Panc1 (cell line): ENCODE data around the gene CHRND. TPM values are rescaled to one million over a fixed set of nuclear protein-coding genes. Genes with fewer than 3 reads are reported as not detected.

ENCODE experiments used
- ATAC-seq: fragments of 200-7000 bp; cut with Tn5 transposase; 2 replicates; pipeline ENCODE4 v1.9.1; 2020; ENCODE audit warnings: mild to moderate bottlenecking, moderate library complexity
- BruUV-seq: library from RNA; stranded (reverse); fragments of 400-500 nt; replicated peaks from 2 replicates; lab custom pipeline; 2021; lab: Mats Ljungman, UMichigan
- CTCF ChIA-PET: fragments of 300-600 bp; sonication (Branson Sonifier 250); formaldehyde crosslinking; loops from one replicate; lab custom pipeline; 2022; ENCODE audit warnings: antibody characterized with exemption; lab: Charles Lee
- POLR2A ChIA-PET: fragments of 300-600 bp; sonication (Branson Sonifier 250); formaldehyde crosslinking; loops from one replicate; lab custom pipeline; 2022; ENCODE audit warnings: antibody characterized with exemption; lab: Charles Lee
- DNase-seq: peaks from one replicate; pipeline ENCODE4 v3.0.0-alpha.2; 2010; ENCODE audit warnings: low read depth, low spot score
- H3K27ac ChIP-seq: 2 replicates; pipeline ENCODE4 v1.5.1; 2011; ENCODE audit warnings: mild to moderate bottlenecking, low read length, inconsistent platforms
- H3K27me3 ChIP-seq: fragments of 200-500 bp; sonication (Bioruptor generic); 2 replicates; pipeline ENCODE4 v1.6.0; 2014; ENCODE audit warnings: low read length, inconsistent platforms; ENCODE audit not compliant: control insufficient read depth, insufficient read depth
- H3K36me3 ChIP-seq: fragments of 200-500 bp; sonication (Bioruptor generic); 2 replicates; pipeline ENCODE4 v1.5.1; 2014; ENCODE audit warnings: inconsistent platforms, mild to moderate bottlenecking, low read length, moderate library complexity; ENCODE audit not compliant: control insufficient read depth, insufficient read depth
- H3K4me1 ChIP-seq: 2 replicates; pipeline ENCODE4 v1.5.1; 2011; ENCODE audit warnings: inconsistent platforms, mild to moderate bottlenecking, low read length, moderate library complexity; ENCODE audit not compliant: control insufficient read depth, insufficient read depth
- H3K4me3 ChIP-seq, 2 experiments: 2 replicates each; pipeline ENCODE4 v1.5.1; 2011 to 2012; ENCODE audit warnings: low read depth in 2 of 2, low read length in 2 of 2, mild to moderate bottlenecking in 2 of 2, inconsistent platforms in 1 of 2, moderate library complexity in 1 of 2
- H3K9me3 ChIP-seq: fragments of 200-500 bp; sonication (Bioruptor generic); 2 replicates; pipeline ENCODE4 v1.5.1; 2014; ENCODE audit warnings: low read depth, mild to moderate bottlenecking, inconsistent platforms, low read length, moderate library complexity; ENCODE audit not compliant: control insufficient read depth, insufficient read depth
- CTCF ChIP-seq: fragments of 450-650 bp; IDR thresholded peaks from 2 replicates; pipeline ENCODE4 v1.5.1; 2017; ENCODE audit warnings: mild to moderate bottlenecking
- POLR2AphosphoS5 ChIP-seq: IDR thresholded peaks from 2 replicates; pipeline ENCODE4 v1.6.1; 2012; ENCODE audit warnings: mild to moderate bottlenecking, low read depth, low read length, moderate library complexity
- REST ChIP-seq, 2 experiments: IDR thresholded peaks; 2 replicates each; pipeline ENCODE4 v1.6.1; 2011 to 2012; ENCODE audit warnings: low read depth in 2 of 2, control low read depth in 1 of 2, low read length in 1 of 2, mild to moderate bottlenecking in 1 of 2, moderate library complexity in 1 of 2; ENCODE audit not compliant: insufficient read depth in 1 of 2
- SIN3A ChIP-seq: IDR thresholded peaks from 2 replicates; pipeline ENCODE4 v1.6.1; 2012; ENCODE audit warnings: low read depth, mild to moderate bottlenecking, low read length, moderate library complexity, borderline replicate concordance; ENCODE audit not compliant: insufficient read depth
- TCF7L2 ChIP-seq: IDR thresholded peaks from 2 replicates; pipeline ENCODE4 v1.6.1; 2011; ENCODE audit warnings: mild to moderate bottlenecking, low read depth, low read length, inconsistent platforms
- in situ Hi-C: cut with HindIII; loops from 2 replicates; pipeline ENCODE4 v1.10.0; 2016; ENCODE audit warnings: low sequenced_read_pairs, low pct_unique_long_range_greater_than_20kb
- intact Hi-C: fragments of 100-400 bp; cut with micrococcal nuclease; formaldehyde crosslinking; loops from one replicate; pipeline ENCODE4 v1.10.0; 2022; ENCODE audit not compliant: unreplicated experiment
- total RNA-seq: library from RNA; stranded (reverse); gene quantifications from one replicate; pipeline ENCODE4 v1.2.1, GENCODE V29; 2021; ENCODE audit not compliant: unreplicated experiment

CHRND gene
- total RNA-seq, 1 experiment from 2014 or later, result not detected

- CTCF ChIA-PET, result interaction anchor here (0.8 kb wide), 1 partner anchor 41 kb away, joined by 3 read pairs; no protein-coding TSS in a partner anchor
- POLR2A ChIA-PET, result no interaction called here
- DNase-seq (no peak), ATAC-seq (no peak)
- Histone ChIP-seq H3K4me1 (no peaks in the 10 kb centered on the region), H3K27me3 (no peaks in the 10 kb centered on the region), H3K9me3 (no peaks in the 10 kb centered on the region), H3K27ac (no peak overlapping the region), H3K4me3 (no peak overlapping the region), H3K36me3 (no peaks in the 10 kb centered on the region)
- in situ Hi-C loops, result no loop called here
- no peak for TF ChIP-seq CTCF
- no peak for TF ChIP-seq REST (IDR thresholded peaks at IDR 0.05; ENCODE audit: insufficient read depth in 1 of 2, low read depth in 2 of 2, low read length in 1 of 2)
- TF ChIP-seq POLR2AphosphoS5, result no peak
- TF ChIP-seq TCF7L2, result no peak
- TF ChIP-seq SIN3A, result no peak
- BruUV-seq, result no TSS peak
- intact Hi-C loops, result no loop called here
Observed at GRCh38 chr2:232481322-232482140, 44.4 kb upstream of the CHRND start.

GRCh38 chr2:232482301-232483238 is 43.4 kb upstream of the CHRND start:
- no TSS peak for BruUV-seq
- TF ChIP-seq REST (IDR thresholded peaks at IDR 0.05; ENCODE audit: insufficient read depth in 1 of 2, low read depth in 2 of 2, low read length in 1 of 2) (no peak), CTCF (no peak), TCF7L2 (no peak)

More at GRCh38 chr2:232482301-232483238, 43.4 kb upstream of the CHRND start:
- Histone ChIP-seq H3K27ac (no peak overlapping the region), H3K9me3 (no peaks in the 10 kb centered on the region), H3K4me1 (no peaks in the 10 kb centered on the region), H3K4me3 (no peak overlapping the region), H3K36me3 (no peaks in the 10 kb centered on the region), H3K27me3 (no peaks in the 10 kb centered on the region; the same call in 1 of the 2 replicates)
- no peak for DNase-seq
- in situ Hi-C loops (no loop called here), intact Hi-C loops (no loop called here)
- ATAC-seq, result no peak
- ChIA-PET POLR2A (no interaction called here), CTCF (no interaction called here)
